ENCODE data around the gene DBNDD1.
"Not testable (repeated sequence)": the region's sequence is repeated elsewhere in the genome, so short reads cannot be mapped to it uniquely, and the experiment has no call there.

The DBNDD1 gene

GRCh38 chr16:90010676-90011507, 8.4 kb downstream of the DBNDD1 start:
- DNase-seq: no peak

GRCh38 chr16:90009172-90009899, 9.9 kb downstream of the DBNDD1 start:
- no peak for DNase-seq

- peak in 4 of 5 experiments; percentile 37 to 86 (median 51) for DNase-seq
Measured at GRCh38 chr16:90008708-90009145, 10.5 kb downstream of the DBNDD1 start.

- DNase-seq: not testable (repeated sequence)
Measured at GRCh38 chr16:90007635-90008234, 11.5 kb downstream of the DBNDD1 start.

GRCh38 chr16:90007015-90007414, 12.2 kb downstream of the DBNDD1 start:
- no peak for DNase-seq

- DNase-seq: no peak
Measured at GRCh38 chr16:90005956-90006663, 13.1 kb downstream of the DBNDD1 start.

- DNase-seq: no peak
Measured at GRCh38 chr16:90004577-90004976, 14.7 kb downstream of the DBNDD1 start.

- DNase-seq: no peak
Measured at GRCh38 chr16:90002759-90003158, 16.5 kb downstream of the DBNDD1 start.

GRCh38 chr16:90001761-90002503, 17.3 kb downstream of the DBNDD1 start:
- no peak for DNase-seq

- DNase-seq: no peak
Measured at GRCh38 chr16:90000733-90001427, 18.4 kb downstream of the DBNDD1 start.

GRCh38 chr16:89999831-90000574, 19.3 kb downstream of the DBNDD1 start:
- no peak for DNase-seq

- DNase-seq: no peak
Measured at GRCh38 chr16:89996178-89996489, 23.1 kb downstream of the DBNDD1 start.

- DNase-seq: peak in 3 of 5 experiments; percentile 26 to 89 (median 47)
Measured at GRCh38 chr16:89995475-89996177, 23.6 kb downstream of the DBNDD1 start.

- DNase-seq: peak in 3 of 5 experiments; percentile 36 to 84 (median 51)
Measured at GRCh38 chr16:89994721-89995474, 24.4 kb downstream of the DBNDD1 start.

- DNase-seq: no peak
Measured at GRCh38 chr16:89994389-89994720, 24.9 kb downstream of the DBNDD1 start.

- no peak for DNase-seq
Measured at GRCh38 chr16:89993971-89994370, 25.3 kb downstream of the DBNDD1 start.

GRCh38 chr16:89993377-89993776, 25.9 kb downstream of the DBNDD1 start:
- no peak for DNase-seq

- DNase-seq: no peak
Measured at GRCh38 chr16:89990799-89991198, 28.5 kb downstream of the DBNDD1 start.

- no peak for DNase-seq
Measured at GRCh38 chr16:89988951-89989350, 30.3 kb downstream of the DBNDD1 start.

GRCh38 chr16:89987169-89987568, 32.1 kb downstream of the DBNDD1 start:
- DNase-seq: no peak

All from T-helper 2 cell (primary cell).